Measurements from ENCODE around the gene RASSF3.

RASSF3 gene

DNA sequence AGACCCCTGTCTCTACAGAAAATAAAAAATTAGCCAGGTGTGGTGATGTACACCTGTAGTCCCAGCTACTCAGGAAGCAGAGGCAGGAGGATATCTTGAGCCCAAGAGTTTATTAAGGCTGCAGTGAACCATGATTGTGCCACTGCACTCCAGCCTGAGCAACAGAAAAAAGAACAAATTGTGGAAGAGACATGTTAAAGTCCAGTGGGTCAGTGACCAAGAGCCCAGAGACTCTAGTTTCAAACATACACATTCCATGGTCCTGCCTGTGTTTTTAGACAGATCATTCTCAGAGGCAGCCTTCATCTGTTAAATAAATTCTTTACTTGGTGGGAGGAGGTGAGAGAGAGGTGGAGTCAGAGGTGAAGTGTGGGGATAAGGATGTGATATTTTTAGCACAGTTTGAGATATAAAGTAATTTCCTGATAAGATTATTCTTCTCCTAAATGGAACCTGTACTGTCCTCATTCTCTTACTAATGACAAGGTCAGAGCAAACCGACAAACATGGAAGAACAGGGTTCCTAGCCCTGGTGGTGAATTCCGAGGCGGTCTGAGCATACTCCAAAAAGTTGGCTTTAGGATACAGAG is 48.7 kb downstream of the RASSF3 start:
- Histone ChIP-seq H3K79me2 (ENCODE audit: control insufficient read depth, insufficient read depth, low read length, poor library complexity) (no peaks in the 10 kb centered on the region), H3K27ac (ENCODE audit: low read depth, low read length) (no peak overlapping the region), H4K12ac (ENCODE audit: low read depth, low read length) (no peak overlapping the region), H4K8ac (ENCODE audit: low read depth, low read length) (no peak overlapping the region), H3K4ac (ENCODE audit: low read depth, low read length) (no peak overlapping the region), H3K4me1 (ENCODE audit: control insufficient read depth in 1 of 2, insufficient read depth in 2 of 2, low read length in 2 of 2) (no peaks in the 10 kb centered on the region), H2BK120ac (ENCODE audit: insufficient read depth, low read length, poor library complexity) (no peak overlapping the region), H3K9ac (ENCODE audit: low read length) (no peak overlapping the region), H3K9me3 (ENCODE audit: insufficient read depth, low read depth, low read length) (no peaks in the 10 kb centered on the region), H3K18ac (ENCODE audit: low read length) (peak overlapping the region; percentile 37), H2BK12ac (ENCODE audit: low read length) (no peak overlapping the region), H2BK5ac (ENCODE audit: low read depth, low read length, poor library complexity) (no peak overlapping the region), H3K4me3 (ENCODE audit: low read depth, low read length) (no peak overlapping the region), H3K23ac (ENCODE audit: low read length) (no peak overlapping the region), H2AK5ac (ENCODE audit: low read length) (no peak overlapping the region), H4K91ac (ENCODE audit: low read depth, low read length) (no peak overlapping the region), H3K14ac (ENCODE audit: low read length) (no peak overlapping the region), H3K27me3 (ENCODE audit: insufficient read depth, low read length) (no peaks in the 10 kb centered on the region), H3K79me1 (ENCODE audit: low read length) (no peaks in the 10 kb centered on the region), H2AFZ (ENCODE audit: insufficient read depth, low read length, poor library complexity) (no peak overlapping the region), H3K36me3 (ENCODE audit: control insufficient read depth in 1 of 2, insufficient read depth in 2 of 2, low read length in 2 of 2) (no peaks in the 10 kb centered on the region), H3K4me2 (ENCODE audit: low read length) (no peak overlapping the region)
- no peak for DNase-seq
- no CpG with 5 or more reads among the region's 3 CpGs for WGBS (ENCODE audit: extremely low coverage, insufficient coverage, insufficient read length)

DNA sequence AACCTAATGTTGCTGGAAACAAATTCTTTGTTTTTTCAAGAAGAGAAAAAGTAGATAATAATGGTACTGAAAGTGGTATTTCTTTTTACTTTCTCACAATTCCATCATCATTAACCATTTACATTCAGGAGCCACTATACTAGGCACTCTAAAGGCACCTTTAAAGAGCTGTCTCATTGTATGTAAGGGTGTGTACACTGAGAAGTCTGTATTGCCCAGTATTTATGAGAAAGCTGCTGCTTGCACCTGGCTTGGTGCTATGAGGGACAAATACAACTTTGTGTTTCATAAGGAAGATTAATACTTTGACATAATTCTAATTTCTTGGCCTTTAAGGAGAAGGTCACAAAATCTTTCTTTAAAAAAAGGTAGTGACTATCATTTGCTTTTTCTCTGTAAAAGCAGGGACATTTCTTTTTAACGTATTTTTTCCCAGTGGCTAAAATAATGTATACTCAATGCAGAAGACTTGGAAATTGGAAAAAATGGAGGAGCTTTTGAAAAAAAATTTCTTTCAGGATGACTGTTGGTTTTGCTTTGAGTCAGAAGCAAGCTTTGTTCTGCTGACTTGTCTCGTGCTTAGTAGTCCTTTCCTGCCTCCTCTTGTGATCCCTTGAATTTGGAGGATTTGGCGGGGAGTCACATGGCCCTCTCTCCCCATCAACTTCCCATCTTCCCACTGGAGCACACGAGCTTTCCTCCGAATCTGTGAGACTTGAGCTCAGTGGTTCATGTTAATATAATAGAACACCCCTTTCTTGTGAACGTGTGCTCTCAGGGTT is 50.1 kb downstream of the RASSF3 start:
- DNase-seq, result no peak
- H2AFZ ChIP-seq (ENCODE audit: insufficient read depth, low read length, poor library complexity), result no peak overlapping the region
- H3K79me2 ChIP-seq (ENCODE audit: control insufficient read depth, insufficient read depth, low read length, poor library complexity), result no peaks in the 10 kb centered on the region
- no peak overlapping the region for H2AK5ac ChIP-seq (ENCODE audit: low read length)
- no peak overlapping the region for H2BK5ac ChIP-seq (ENCODE audit: low read depth, low read length, poor library complexity)
- H3K14ac ChIP-seq (ENCODE audit: low read length), result no peak overlapping the region
- H3K4me3 ChIP-seq (ENCODE audit: low read depth, low read length), result no peak overlapping the region
- H4K8ac ChIP-seq (ENCODE audit: low read depth, low read length), result no peak overlapping the region
- no peak overlapping the region for H2BK12ac ChIP-seq (ENCODE audit: low read length)
- no peak overlapping the region for H3K23ac ChIP-seq (ENCODE audit: low read length)
- no peak overlapping the region for H3K18ac ChIP-seq (ENCODE audit: low read length)
- no peaks in the 10 kb centered on the region for H3K9me3 ChIP-seq (ENCODE audit: insufficient read depth, low read depth, low read length)
- H4K12ac ChIP-seq (ENCODE audit: low read depth, low read length), result no peak overlapping the region
- no peak overlapping the region for H4K91ac ChIP-seq (ENCODE audit: low read depth, low read length)
- no CpG with 5 or more reads among the region's 6 CpGs for WGBS (ENCODE audit: extremely low coverage, insufficient coverage, insufficient read length)
- H3K4ac ChIP-seq (ENCODE audit: low read depth, low read length), result no peak overlapping the region
- H3K27me3 ChIP-seq (ENCODE audit: insufficient read depth, low read length), result no peaks in the 10 kb centered on the region
- no peak overlapping the region for H2BK120ac ChIP-seq (ENCODE audit: insufficient read depth, low read length, poor library complexity)
- H3K9ac ChIP-seq (ENCODE audit: low read length), result no peak overlapping the region
- no peak overlapping the region for H3K4me2 ChIP-seq (ENCODE audit: low read length)
- no peaks in the 10 kb centered on the region for H3K79me1 ChIP-seq (ENCODE audit: low read length)
- H3K36me3 ChIP-seq (ENCODE audit: control insufficient read depth in 1 of 2, insufficient read depth in 2 of 2, low read length in 2 of 2), result no peaks in the 10 kb centered on the region
- no peak overlapping the region for H3K27ac ChIP-seq (ENCODE audit: low read depth, low read length)
- H3K4me1 ChIP-seq (ENCODE audit: control insufficient read depth in 1 of 2, insufficient read depth in 2 of 2, low read length in 2 of 2), result no peaks in the 10 kb centered on the region

DNA sequence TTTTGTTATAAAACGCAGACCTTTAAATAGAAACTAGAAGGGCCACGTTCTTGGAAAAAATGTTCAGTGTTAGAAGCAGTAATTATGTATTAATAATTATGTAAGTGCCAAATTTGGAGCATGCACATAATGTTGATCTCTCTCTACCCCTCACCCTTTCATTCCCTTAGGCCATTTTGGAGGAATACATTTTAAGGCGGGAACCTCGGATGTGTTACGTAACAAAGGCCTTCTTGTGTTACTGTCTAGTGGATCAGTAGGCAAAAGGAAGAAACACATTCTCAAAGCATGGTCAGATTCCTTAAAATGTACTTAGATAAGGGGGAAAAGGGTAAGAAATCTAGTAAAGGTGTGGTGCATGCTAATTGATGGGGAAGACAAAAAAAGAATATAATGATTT is 52.7 kb downstream of the RASSF3 start:
- no peaks in the 10 kb centered on the region for H3K9me3 ChIP-seq (ENCODE audit: insufficient read depth, low read depth, low read length)
- no peak for DNase-seq
- H4K8ac ChIP-seq (ENCODE audit: low read depth, low read length), result no peak overlapping the region
- H3K79me1 ChIP-seq (ENCODE audit: low read length), result no peaks in the 10 kb centered on the region
- no peaks in the 10 kb centered on the region for H3K36me3 ChIP-seq (ENCODE audit: control insufficient read depth in 1 of 2, insufficient read depth in 2 of 2, low read length in 2 of 2)
- H3K4me2 ChIP-seq (ENCODE audit: low read length), result no peak overlapping the region
- no peak overlapping the region for H2AK5ac ChIP-seq (ENCODE audit: low read length)
- no peak overlapping the region for H2BK120ac ChIP-seq (ENCODE audit: insufficient read depth, low read length, poor library complexity)
- peaks cover 1% of the 10 kb centered on the region for H3K79me2 ChIP-seq (ENCODE audit: control insufficient read depth, insufficient read depth, low read length, poor library complexity)
- H3K14ac ChIP-seq (ENCODE audit: low read length), result no peak overlapping the region
- H3K23ac ChIP-seq (ENCODE audit: low read length), result no peak overlapping the region
- no peak overlapping the region for H2BK12ac ChIP-seq (ENCODE audit: low read length)
- no peak overlapping the region for H3K4me3 ChIP-seq (ENCODE audit: low read depth, low read length)
- H3K18ac ChIP-seq (ENCODE audit: low read length), result no peak overlapping the region
- no peak overlapping the region for H2BK5ac ChIP-seq (ENCODE audit: low read depth, low read length, poor library complexity)
- H3K4ac ChIP-seq (ENCODE audit: low read depth, low read length), result no peak overlapping the region
- no CpG with 5 or more reads among the region's 5 CpGs for WGBS (ENCODE audit: extremely low coverage, insufficient coverage, insufficient read length)
- H2AFZ ChIP-seq (ENCODE audit: insufficient read depth, low read length, poor library complexity), result no peak overlapping the region
- peaks cover 0 to 4% of the 10 kb centered on the region in 2 experiments for H3K4me1 ChIP-seq (ENCODE audit: control insufficient read depth in 1 of 2, insufficient read depth in 2 of 2, low read length in 2 of 2)
- H4K12ac ChIP-seq (ENCODE audit: low read depth, low read length), result no peak overlapping the region
- no peak overlapping the region for H4K91ac ChIP-seq (ENCODE audit: low read depth, low read length)
- no peaks in the 10 kb centered on the region for H3K27me3 ChIP-seq (ENCODE audit: insufficient read depth, low read length)
- no peak overlapping the region for H3K9ac ChIP-seq (ENCODE audit: low read length)
- no peak overlapping the region for H3K27ac ChIP-seq (ENCODE audit: low read depth, low read length)

DNA sequence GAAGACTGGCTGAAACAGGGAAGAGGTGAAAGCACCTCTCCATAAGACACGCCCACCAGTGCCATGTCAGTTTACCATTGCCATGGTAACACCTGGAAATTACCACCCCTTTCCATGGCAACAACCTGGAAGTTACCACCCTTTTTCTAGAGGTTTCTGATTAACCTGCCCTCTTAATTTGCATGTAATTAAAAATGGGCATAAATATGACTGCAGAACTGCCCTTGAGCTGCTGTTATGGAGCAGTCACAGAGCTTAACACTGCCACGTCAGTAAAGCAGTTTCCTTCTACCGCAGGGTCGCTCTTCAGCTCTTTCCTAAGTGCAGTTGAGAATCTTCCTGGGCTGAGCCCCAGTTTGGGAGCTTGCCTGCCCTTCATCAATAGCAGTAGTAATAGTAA is 55.2 kb downstream of the RASSF3 start:
- no peak overlapping the region for H3K4me2 ChIP-seq (ENCODE audit: low read length)
- H3K36me3 ChIP-seq (ENCODE audit: control insufficient read depth in 1 of 2, insufficient read depth in 2 of 2, low read length in 2 of 2), result no peaks in the 10 kb centered on the region
- H3K27ac ChIP-seq (ENCODE audit: low read depth, low read length), result no peak overlapping the region
- no peak for DNase-seq
- no peak overlapping the region for H2BK120ac ChIP-seq (ENCODE audit: insufficient read depth, low read length, poor library complexity)
- no CpG with 5 or more reads among the region's 4 CpGs for WGBS (ENCODE audit: extremely low coverage, insufficient coverage, insufficient read length)
- H2AK5ac ChIP-seq (ENCODE audit: low read length), result no peak overlapping the region
- no peaks in the 10 kb centered on the region for H3K27me3 ChIP-seq (ENCODE audit: insufficient read depth, low read length)
- H3K9ac ChIP-seq (ENCODE audit: low read length), result no peak overlapping the region
- H3K14ac ChIP-seq (ENCODE audit: low read length), result no peak overlapping the region
- no peak overlapping the region for H3K23ac ChIP-seq (ENCODE audit: low read length)
- no peak overlapping the region for H4K8ac ChIP-seq (ENCODE audit: low read depth, low read length)
- H2AFZ ChIP-seq (ENCODE audit: insufficient read depth, low read length, poor library complexity), result no peak overlapping the region
- peaks cover 3 to 11% of the 10 kb centered on the region in 2 experiments for H3K4me1 ChIP-seq (ENCODE audit: control insufficient read depth in 1 of 2, insufficient read depth in 2 of 2, low read length in 2 of 2)
- peaks cover 1% of the 10 kb centered on the region for H3K79me2 ChIP-seq (ENCODE audit: control insufficient read depth, insufficient read depth, low read length, poor library complexity)
- H3K4me3 ChIP-seq (ENCODE audit: low read depth, low read length), result no peak overlapping the region
- no peak overlapping the region for H3K18ac ChIP-seq (ENCODE audit: low read length)
- H4K91ac ChIP-seq (ENCODE audit: low read depth, low read length), result no peak overlapping the region
- H2BK12ac ChIP-seq (ENCODE audit: low read length), result no peak overlapping the region
- H4K12ac ChIP-seq (ENCODE audit: low read depth, low read length), result no peak overlapping the region
- H3K4ac ChIP-seq (ENCODE audit: low read depth, low read length), result no peak overlapping the region
- no peaks in the 10 kb centered on the region for H3K9me3 ChIP-seq (ENCODE audit: insufficient read depth, low read depth, low read length)
- no peaks in the 10 kb centered on the region for H3K79me1 ChIP-seq (ENCODE audit: low read length)
- H2BK5ac ChIP-seq (ENCODE audit: low read depth, low read length, poor library complexity), result no peak overlapping the region
